Activated CD8-positive, alpha-beta memory T cell treated with anti-CD3 and anti-CD28 coated beads, Interleukin-2, amount 50 U/mL, for 4 hours (primary cell): Measurements from ENCODE around the gene AP4S1.

Experiments
- DNase-seq: peaks from one replicate; pipeline ENCODE4 v3.0.0-alpha.2; 2020

Gene AP4S1

DNA sequence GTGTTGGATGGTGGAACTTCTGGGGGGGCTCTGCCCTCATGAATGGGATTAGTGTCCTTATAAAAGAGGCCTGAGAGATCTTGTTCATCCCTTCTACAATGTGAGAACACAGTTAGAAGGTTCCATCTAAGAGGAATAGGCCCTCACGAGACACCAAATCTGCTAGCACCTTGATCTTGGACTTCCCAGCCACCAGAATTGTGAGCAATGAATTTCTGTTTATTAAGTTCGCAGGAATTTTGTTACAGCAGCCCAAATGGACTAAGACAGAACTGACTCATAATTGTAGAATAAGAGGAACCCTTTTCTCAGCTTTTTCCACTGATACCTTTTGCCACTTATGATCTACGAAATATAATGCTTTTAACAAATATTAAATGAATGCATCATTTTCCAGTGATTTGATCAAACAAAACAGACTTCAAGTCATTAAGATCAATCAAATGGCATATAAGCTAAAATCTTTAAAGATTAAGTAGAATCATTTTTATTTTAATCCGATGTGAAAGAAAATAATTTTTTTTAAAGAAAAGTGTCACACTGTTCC lies 113.9 kb downstream of the AP4S1 start:
- DNase-seq, result no peak

DNA sequence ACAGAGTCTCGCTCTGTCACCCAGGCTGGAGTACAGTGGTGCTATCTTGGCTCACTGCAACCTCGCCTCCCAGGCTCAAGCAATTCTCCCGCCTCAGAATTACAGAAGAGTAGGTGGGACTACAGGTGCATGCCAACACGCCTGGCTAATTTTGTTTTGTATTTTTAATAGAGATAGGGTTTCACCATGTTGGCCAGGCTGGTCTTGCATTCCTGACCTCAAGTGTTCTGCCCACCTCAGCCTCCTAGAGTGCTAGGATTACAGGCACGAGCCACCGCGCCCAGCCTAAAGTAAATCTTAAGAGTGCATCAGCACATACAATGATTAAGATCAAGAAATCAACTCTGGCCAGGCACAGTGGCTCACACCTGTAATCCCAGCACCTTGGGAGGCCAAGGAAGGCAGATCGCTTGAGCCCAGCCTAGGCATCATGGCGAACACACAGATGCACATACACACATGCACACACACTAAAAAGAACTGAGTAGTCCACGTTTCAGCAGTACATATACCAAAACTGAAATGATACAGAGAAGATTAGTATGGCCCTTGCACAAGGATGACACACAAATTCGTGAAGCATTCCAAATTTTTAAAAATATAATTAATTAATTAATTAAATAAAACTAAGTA lies 117.1 kb downstream of the AP4S1 start:
- DNase-seq, result no peak
